Measurements from ENCODE around the gene LEPROT. TPM values are rescaled to one million over a fixed set of nuclear protein-coding genes. Genes with fewer than 3 reads are reported as not detected.

The LEPROT gene
- total RNA-seq, 4 donors from 2014 or later, result 34.6 to 52.4 (median 44.2) TPM

GRCh38 chr1:65414538-65414937 lies 5.9 kb upstream of the LEPROT start:
- no peak overlapping the region for H3K4me3 ChIP-seq
- H3K27ac ChIP-seq, result no peak overlapping the region
- 74% methylated on average over 4 of the region's 4 CpGs for WGBS
- peaks cover 4% of the 10 kb centered on the region for H3K4me1 ChIP-seq
- TF ChIP-seq EP300 (IDR thresholded peaks at IDR 0.05), result no peak
- TF ChIP-seq POLR2AphosphoS5 (IDR thresholded peaks at IDR 0.05), result no peak
- no peak for TF ChIP-seq POLR2A (IDR thresholded peaks at IDR 0.05)
- TF ChIP-seq, protein P1, sequence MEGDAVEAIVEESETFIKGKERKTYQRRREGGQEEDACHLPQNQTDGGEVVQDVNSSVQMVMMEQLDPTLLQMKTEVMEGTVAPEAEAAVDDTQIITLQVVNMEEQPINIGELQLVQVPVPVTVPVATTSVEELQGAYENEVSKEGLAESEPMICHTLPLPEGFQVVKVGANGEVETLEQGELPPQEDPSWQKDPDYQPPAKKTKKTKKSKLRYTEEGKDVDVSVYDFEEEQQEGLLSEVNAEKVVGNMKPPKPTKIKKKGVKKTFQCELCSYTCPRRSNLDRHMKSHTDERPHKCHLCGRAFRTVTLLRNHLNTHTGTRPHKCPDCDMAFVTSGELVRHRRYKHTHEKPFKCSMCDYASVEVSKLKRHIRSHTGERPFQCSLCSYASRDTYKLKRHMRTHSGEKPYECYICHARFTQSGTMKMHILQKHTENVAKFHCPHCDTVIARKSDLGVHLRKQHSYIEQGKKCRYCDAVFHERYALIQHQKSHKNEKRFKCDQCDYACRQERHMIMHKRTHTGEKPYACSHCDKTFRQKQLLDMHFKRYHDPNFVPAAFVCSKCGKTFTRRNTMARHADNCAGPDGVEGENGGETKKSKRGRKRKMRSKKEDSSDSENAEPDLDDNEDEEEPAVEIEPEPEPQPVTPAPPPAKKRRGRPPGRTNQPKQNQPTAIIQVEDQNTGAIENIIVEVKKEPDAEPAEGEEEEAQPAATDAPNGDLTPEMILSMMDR (IDR thresholded peaks at IDR 0.05), result no peak
- no peaks in the 10 kb centered on the region for H3K9me3 ChIP-seq
- DNase-seq (ENCODE audit: low spot score in 2 of 2), result no peak
- H3K27me3 ChIP-seq, result no peaks in the 10 kb centered on the region
- no peaks in the 10 kb centered on the region for H3K36me3 ChIP-seq

DNA sequence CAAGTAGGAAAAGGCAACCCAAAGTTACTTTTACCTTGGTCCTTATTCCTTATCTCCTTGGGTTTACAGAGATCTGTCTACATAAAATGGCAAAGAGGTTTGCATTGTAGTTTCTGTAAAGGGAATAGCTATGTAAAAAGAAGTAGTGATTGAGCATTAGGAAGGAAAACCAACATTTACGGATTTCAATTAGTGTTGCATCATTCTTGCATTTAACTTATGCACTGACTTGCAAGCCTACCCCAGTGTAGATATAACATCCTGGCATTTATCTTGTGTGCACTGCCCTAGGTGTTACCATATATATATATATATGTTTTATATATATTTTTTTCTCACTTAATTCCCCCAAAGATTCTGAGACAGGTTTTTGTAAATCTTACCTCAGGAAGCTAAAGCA lies 3.7 kb upstream of the LEPROT start:
- TF ChIP-seq POLR2A (IDR thresholded peaks at IDR 0.05) (no peak), POLR2AphosphoS5 (IDR thresholded peaks at IDR 0.05) (no peak), EP300 (IDR thresholded peaks at IDR 0.05) (no peak)
- TF ChIP-seq, protein P1 (IDR thresholded peaks at IDR 0.05), result no peak
- no peak for DNase-seq (ENCODE audit: low spot score in 2 of 2)
- Histone ChIP-seq H3K36me3 (no peaks in the 10 kb centered on the region), H3K27me3 (no peaks in the 10 kb centered on the region), H3K4me3 (no peak overlapping the region), H3K27ac (no peak overlapping the region), H3K4me1 (peaks cover 8% of the 10 kb centered on the region), H3K9me3 (no peaks in the 10 kb centered on the region)
- 100% methylated on average over 1 of the region's 1 CpG for WGBS

DNA sequence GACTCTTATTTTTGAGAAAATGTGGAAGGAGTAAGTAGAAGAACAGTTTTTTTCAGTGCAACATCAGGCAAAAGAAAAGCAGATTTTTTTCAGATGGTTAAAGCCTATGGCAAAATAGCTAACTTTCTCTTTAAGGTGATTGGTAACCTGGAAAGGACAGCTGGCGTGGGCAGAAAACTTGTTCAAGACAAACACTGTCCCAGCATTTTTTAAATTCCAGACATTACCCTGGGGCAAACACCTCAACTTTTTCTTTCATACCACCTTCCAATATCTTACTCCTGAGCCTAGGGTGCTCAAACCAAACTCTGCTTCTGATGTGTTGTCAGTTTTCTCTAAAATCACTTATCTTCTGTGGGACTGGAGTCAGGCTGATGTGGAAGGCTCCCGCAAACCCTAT lies 2.7 kb upstream of the LEPROT start:
- DNase-seq (ENCODE audit: low spot score in 2 of 2), result no peak
- Histone ChIP-seq H3K9me3 (no peaks in the 10 kb centered on the region), H3K27ac (no peak overlapping the region), H3K4me1 (peaks cover 17% of the 10 kb centered on the region), H3K4me3 (no peak overlapping the region), H3K27me3 (no peaks in the 10 kb centered on the region), H3K36me3 (no peaks in the 10 kb centered on the region)
- TF ChIP-seq EP300 (IDR thresholded peaks at IDR 0.05) (no peak), POLR2A (IDR thresholded peaks at IDR 0.05) (no peak), POLR2AphosphoS5 (IDR thresholded peaks at IDR 0.05) (no peak)
- TF ChIP-seq, protein P1 (IDR thresholded peaks at IDR 0.05), result no peak
- 45% methylated on average over 2 of the region's 2 CpGs for WGBS

DNA sequence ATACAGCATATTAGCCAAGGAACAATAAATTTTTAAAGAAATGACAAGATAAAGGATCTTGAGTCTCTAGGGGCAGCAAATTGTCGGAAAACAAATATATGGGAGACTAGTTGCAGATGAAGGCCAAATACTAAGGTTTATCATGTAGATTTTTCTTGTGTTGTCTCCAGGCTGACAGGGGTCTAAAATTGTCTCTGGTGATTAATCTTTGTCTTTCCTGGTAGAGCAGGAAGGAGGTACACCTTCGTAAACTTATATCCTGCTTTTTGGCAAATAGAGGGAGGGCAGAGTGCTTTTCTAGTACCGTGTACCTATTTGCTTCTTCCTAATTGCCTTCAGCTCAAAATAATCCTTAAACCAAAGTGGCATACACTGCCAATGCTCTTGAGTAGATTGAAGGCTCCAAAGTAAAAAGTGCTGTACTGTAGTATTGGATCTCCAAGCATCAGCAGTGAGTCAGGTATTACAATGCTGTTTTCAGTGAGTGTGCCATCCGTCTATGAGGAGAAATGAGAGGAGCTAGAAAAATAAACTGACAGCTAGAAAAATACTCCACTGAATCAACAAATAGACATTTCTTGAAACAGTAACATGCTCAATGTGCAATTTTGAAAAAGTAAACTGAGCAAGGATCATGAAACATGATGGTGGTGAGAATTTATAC lies 1.8 kb upstream of the LEPROT start:
- Histone ChIP-seq H3K4me3 (no peak overlapping the region), H3K36me3 (no peaks in the 10 kb centered on the region), H3K27ac (no peak overlapping the region), H3K9me3 (no peaks in the 10 kb centered on the region), H3K4me1 (peaks cover 27% of the 10 kb centered on the region), H3K27me3 (no peaks in the 10 kb centered on the region)
- TF ChIP-seq POLR2A (IDR thresholded peaks at IDR 0.05) (no peak), POLR2AphosphoS5 (IDR thresholded peaks at IDR 0.05) (no peak), EP300 (IDR thresholded peaks at IDR 0.05) (no peak)
- TF ChIP-seq, protein P1 (IDR thresholded peaks at IDR 0.05), result no peak
- 91% methylated on average over 4 of the region's 4 CpGs for WGBS
- DNase-seq (ENCODE audit: low spot score in 2 of 2), result no peak

GRCh38 chr1:65419681-65420589 lies 533 bp upstream of the LEPROT start:
- Histone ChIP-seq H3K27me3 (no peaks in the 10 kb centered on the region), H3K4me3 (peak overlapping the region; percentile 68), H3K27ac (peak overlapping the region; percentile 95), H3K9me3 (no peaks in the 10 kb centered on the region), H3K36me3 (no peaks in the 10 kb centered on the region), H3K4me1 (peaks cover 34% of the 10 kb centered on the region)
- DNase-seq (ENCODE audit: low spot score in 2 of 2), result peak; percentile 98 to 100
- 2% methylated on average over 35 of the region's 52 CpGs for WGBS
- TF ChIP-seq, protein P1 (IDR thresholded peaks at IDR 0.05), result no peak
- no peak for TF ChIP-seq POLR2A (IDR thresholded peaks at IDR 0.05)
- TF ChIP-seq POLR2AphosphoS5 (IDR thresholded peaks at IDR 0.05), result no peak
- no peak for TF ChIP-seq EP300 (IDR thresholded peaks at IDR 0.05)
